ENCODE measurements around the gene TPSAB1.

TPSAB1 gene

GRCh38 chr16:1283996-1284616 is 43.6 kb downstream of the TPSAB1 start:
- TF ChIP-seq, protein P1, sequence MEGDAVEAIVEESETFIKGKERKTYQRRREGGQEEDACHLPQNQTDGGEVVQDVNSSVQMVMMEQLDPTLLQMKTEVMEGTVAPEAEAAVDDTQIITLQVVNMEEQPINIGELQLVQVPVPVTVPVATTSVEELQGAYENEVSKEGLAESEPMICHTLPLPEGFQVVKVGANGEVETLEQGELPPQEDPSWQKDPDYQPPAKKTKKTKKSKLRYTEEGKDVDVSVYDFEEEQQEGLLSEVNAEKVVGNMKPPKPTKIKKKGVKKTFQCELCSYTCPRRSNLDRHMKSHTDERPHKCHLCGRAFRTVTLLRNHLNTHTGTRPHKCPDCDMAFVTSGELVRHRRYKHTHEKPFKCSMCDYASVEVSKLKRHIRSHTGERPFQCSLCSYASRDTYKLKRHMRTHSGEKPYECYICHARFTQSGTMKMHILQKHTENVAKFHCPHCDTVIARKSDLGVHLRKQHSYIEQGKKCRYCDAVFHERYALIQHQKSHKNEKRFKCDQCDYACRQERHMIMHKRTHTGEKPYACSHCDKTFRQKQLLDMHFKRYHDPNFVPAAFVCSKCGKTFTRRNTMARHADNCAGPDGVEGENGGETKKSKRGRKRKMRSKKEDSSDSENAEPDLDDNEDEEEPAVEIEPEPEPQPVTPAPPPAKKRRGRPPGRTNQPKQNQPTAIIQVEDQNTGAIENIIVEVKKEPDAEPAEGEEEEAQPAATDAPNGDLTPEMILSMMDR (conservative IDR thresholded peaks at IDR 0.05; ENCODE audit: low read length) = no peak
- no peak for TF ChIP-seq EZH2phosphoT487 (IDR thresholded peaks at IDR 0.05; ENCODE audit: borderline replicate concordance)
- Histone ChIP-seq H3K9me3 (ENCODE audit: insufficient read depth, low read depth, low read length) (no peaks in the 10 kb centered on the region), H3K4me1 (ENCODE audit: insufficient read depth, low read length, poor library complexity, severe bottlenecking) (no peaks in the 10 kb centered on the region), H3K4me3 (ENCODE audit: low read length, poor library complexity, severe bottlenecking) (no peak overlapping the region), H4K20me1 (ENCODE audit: insufficient read depth, low read length, poor library complexity, severe bottlenecking) (no peaks in the 10 kb centered on the region), H3K9ac (ENCODE audit: low read depth, low read length, poor library complexity, severe bottlenecking) (no peak overlapping the region), H3K9me2 (replicated peaks; ENCODE audit: low read depth, low read length) (no peaks in the 10 kb centered on the region), H3K27me3 (ENCODE audit: insufficient read depth, low read length, poor library complexity, severe bottlenecking) (no peaks in the 10 kb centered on the region), H2AFZ (ENCODE audit: low read length) (no peak overlapping the region), H3K36me3 (ENCODE audit: insufficient read depth, low read length) (no peaks in the 10 kb centered on the region), H3K79me2 (ENCODE audit: insufficient read depth, low read length) (no peaks in the 10 kb centered on the region), H3K4me2 (ENCODE audit: low read depth, low read length, poor library complexity, severe bottlenecking) (no peak overlapping the region), H3F3A (ENCODE audit: low read depth) (no peaks in the 10 kb centered on the region)

- H3F3A ChIP-seq (ENCODE audit: low read depth) = no peaks in the 10 kb centered on the region
- H3K4me1 ChIP-seq (ENCODE audit: insufficient read depth, low read length, poor library complexity, severe bottlenecking) = no peaks in the 10 kb centered on the region
- no peaks in the 10 kb centered on the region for H3K27me3 ChIP-seq (ENCODE audit: insufficient read depth, low read length, poor library complexity, severe bottlenecking)
- H3K9ac ChIP-seq (ENCODE audit: low read depth, low read length, poor library complexity, severe bottlenecking) = no peak overlapping the region
- H3K9me2 ChIP-seq (replicated peaks; ENCODE audit: low read depth, low read length) = no peaks in the 10 kb centered on the region
- H3K4me3 ChIP-seq (ENCODE audit: low read length, poor library complexity, severe bottlenecking) = no peak overlapping the region
- H3K9me3 ChIP-seq (ENCODE audit: insufficient read depth, low read depth, low read length) = no peaks in the 10 kb centered on the region
- H3K79me2 ChIP-seq (ENCODE audit: insufficient read depth, low read length) = no peaks in the 10 kb centered on the region
- TF ChIP-seq, protein P1 (conservative IDR thresholded peaks at IDR 0.05; ENCODE audit: low read length) = no peak
- TF ChIP-seq EZH2phosphoT487 (IDR thresholded peaks at IDR 0.05; ENCODE audit: borderline replicate concordance) = no peak
- H3K36me3 ChIP-seq (ENCODE audit: insufficient read depth, low read length) = no peaks in the 10 kb centered on the region
- no peak overlapping the region for H2AFZ ChIP-seq (ENCODE audit: low read length)
- H4K20me1 ChIP-seq (ENCODE audit: insufficient read depth, low read length, poor library complexity, severe bottlenecking) = no peaks in the 10 kb centered on the region
- no peak overlapping the region for H3K4me2 ChIP-seq (ENCODE audit: low read depth, low read length, poor library complexity, severe bottlenecking)
These were observed 45.4 kb downstream of the TPSAB1 start for GRCh38 chr16:1285669-1286512.

GRCh38 chr16:1286513-1287094 is 46.1 kb downstream of the TPSAB1 start:
- H3K4me2 ChIP-seq (ENCODE audit: low read depth, low read length, poor library complexity, severe bottlenecking) = no peak overlapping the region
- H3K79me2 ChIP-seq (ENCODE audit: insufficient read depth, low read length) = no peaks in the 10 kb centered on the region
- TF ChIP-seq, protein P1 (conservative IDR thresholded peaks at IDR 0.05; ENCODE audit: low read length) = no peak
- TF ChIP-seq EZH2phosphoT487 (IDR thresholded peaks at IDR 0.05; ENCODE audit: borderline replicate concordance) = no peak
- H3K36me3 ChIP-seq (ENCODE audit: insufficient read depth, low read length) = no peaks in the 10 kb centered on the region
- H4K20me1 ChIP-seq (ENCODE audit: insufficient read depth, low read length, poor library complexity, severe bottlenecking) = no peaks in the 10 kb centered on the region
- no peaks in the 10 kb centered on the region for H3K9me2 ChIP-seq (replicated peaks; ENCODE audit: low read depth, low read length)
- H3K27me3 ChIP-seq (ENCODE audit: insufficient read depth, low read length, poor library complexity, severe bottlenecking) = no peaks in the 10 kb centered on the region
- H2AFZ ChIP-seq (ENCODE audit: low read length) = no peak overlapping the region
- no peaks in the 10 kb centered on the region for H3F3A ChIP-seq (ENCODE audit: low read depth)
- no peaks in the 10 kb centered on the region for H3K4me1 ChIP-seq (ENCODE audit: insufficient read depth, low read length, poor library complexity, severe bottlenecking)
- H3K9me3 ChIP-seq (ENCODE audit: insufficient read depth, low read depth, low read length) = no peaks in the 10 kb centered on the region
- no peak overlapping the region for H3K9ac ChIP-seq (ENCODE audit: low read depth, low read length, poor library complexity, severe bottlenecking)
- H3K4me3 ChIP-seq (ENCODE audit: low read length, poor library complexity, severe bottlenecking) = no peak overlapping the region
